ENCODE data around the gene DAZL.

Gene DAZL

DNA sequence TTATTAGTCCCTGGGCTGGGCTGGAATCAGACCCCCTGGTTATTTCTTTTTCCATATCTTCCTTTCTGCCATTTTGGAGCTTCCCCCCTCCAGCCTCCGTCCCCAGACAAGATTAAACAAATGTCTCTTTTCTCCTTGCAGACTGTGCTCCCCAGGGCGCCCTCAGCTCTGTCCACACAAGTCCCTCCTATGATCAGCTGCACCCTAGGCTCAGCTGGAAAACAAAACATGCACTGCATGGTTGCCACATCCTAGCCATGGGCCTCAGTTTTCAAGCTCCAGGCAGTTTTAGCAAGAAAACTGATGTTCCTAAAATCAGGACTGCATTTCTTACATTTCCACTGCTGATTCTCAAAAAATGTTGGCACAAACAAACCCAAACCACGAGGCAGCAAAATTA lies 68.2 kb downstream of the DAZL start:
- H3K27ac ChIP-seq (ENCODE audit: low read depth, low read length): no peak overlapping the region
- H3K9me3 ChIP-seq (ENCODE audit: low read length): no peaks in the 10 kb centered on the region
- H3K27me3 ChIP-seq (ENCODE audit: control insufficient read depth in 1 of 2, insufficient read depth in 2 of 2, low read length in 2 of 2): no peaks in the 10 kb centered on the region
- no peak overlapping the region for H3K4me3 ChIP-seq (ENCODE audit: low read depth in 1 of 2, low read length in 2 of 2)
- H3K36me3 ChIP-seq (ENCODE audit: insufficient read depth, low read length): no peaks in the 10 kb centered on the region
- no peaks in the 10 kb centered on the region for H3K4me1 ChIP-seq (ENCODE audit: insufficient read depth, low read length)
- H3K9ac ChIP-seq (ENCODE audit: low read length): no peak overlapping the region

Data from muscle layer of colon (tissue), 2 donors.